AG09309 (cell line): ENCODE data around the gene FOXN3.
"Not testable (repeated sequence)": the region's sequence is repeated elsewhere in the genome, so short reads cannot be mapped to it uniquely, and the experiment has no call there.

ENCODE experiments used
- DNase-seq: peaks from one replicate; pipeline ENCODE4 v3.0.0-alpha.2; 2010; ENCODE audit warnings: low read depth
- H3K4me3 ChIP-seq: 2 replicates; pipeline ENCODE4 v1.5.1; 2011; ENCODE audit warnings: mild to moderate bottlenecking, low read depth, low read length, moderate library complexity; ENCODE audit not compliant: control insufficient read depth
- CTCF ChIP-seq: IDR thresholded peaks from 2 replicates; pipeline ENCODE4 v1.5.1; 2011; ENCODE audit warnings: mild to moderate bottlenecking, low read depth, low read length, inconsistent platforms; ENCODE audit not compliant: insufficient read depth, control insufficient read depth; ENCODE audit errors: missing control alignments

FOXN3 gene

GRCh38 chr14:89205137-89205740 is 211.8 kb downstream of the FOXN3 start:
- H3K4me3 ChIP-seq: no peak overlapping the region
- no peak for TF ChIP-seq CTCF
- no peak for DNase-seq

- no peak for TF ChIP-seq CTCF
- no peak for DNase-seq
- H3K4me3 ChIP-seq: no peak overlapping the region
Observed at GRCh38 chr14:89202413-89203190, 214.4 kb downstream of the FOXN3 start.

GRCh38 chr14:89201645-89202044 is 215.4 kb downstream of the FOXN3 start:
- no peak overlapping the region for H3K4me3 ChIP-seq
- DNase-seq: no peak
- no peak for TF ChIP-seq CTCF

- not testable (repeated sequence) for DNase-seq, H3K4me3 ChIP-seq
Observed at GRCh38 chr14:89199357-89199756, 217.7 kb downstream of the FOXN3 start.

- TF ChIP-seq CTCF: no peak
- H3K4me3 ChIP-seq: no peak overlapping the region
- DNase-seq: no peak
Observed at GRCh38 chr14:89198544-89199329, 218.3 kb downstream of the FOXN3 start.

- DNase-seq: no peak
- TF ChIP-seq CTCF: no peak
- no peak overlapping the region for H3K4me3 ChIP-seq
Observed at GRCh38 chr14:89197623-89198022, 219.4 kb downstream of the FOXN3 start.

- no peak for DNase-seq
- no peak overlapping the region for H3K4me3 ChIP-seq
- TF ChIP-seq CTCF: no peak
Observed at GRCh38 chr14:89196545-89196944, 220.5 kb downstream of the FOXN3 start.
